Measurements from ENCODE around the gene PFKFB1. TPM values are rescaled to one million over a fixed set of nuclear protein-coding genes. Genes with fewer than 3 reads are reported as not detected.

Gene PFKFB1
- total and polyA plus RNA-seq, 2 of the 13 experiments (the other 11 are each of a cell fraction or from before 2014, with no cell fraction given): 1.5 to 2.9 TPM

DNA sequence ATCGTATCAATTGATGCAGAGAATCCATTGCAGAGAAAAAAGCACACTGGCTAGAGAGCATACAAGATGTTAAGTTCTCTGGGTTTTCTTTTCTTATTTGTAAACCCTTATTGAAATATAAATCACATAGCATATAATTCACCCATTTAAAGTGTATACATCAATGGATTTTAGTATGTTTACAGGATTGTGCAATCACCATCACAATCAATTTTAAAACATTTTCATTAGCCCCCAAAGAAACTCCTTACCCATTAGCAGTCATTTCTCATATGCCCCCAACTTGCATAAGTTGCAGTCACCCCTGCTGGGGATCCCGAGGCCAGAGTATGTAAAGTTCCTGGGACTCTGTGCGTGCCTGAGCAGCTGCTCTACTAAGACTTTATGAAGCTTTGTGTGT lies 108.2 kb downstream of the PFKFB1 start:
- intact Hi-C loops (cut with micrococcal nuclease; ENCODE audit: unreplicated experiment): no loop called here

More for the DNA sequence above, 108.2 kb downstream of the PFKFB1 start:
- 0% methylated on average over 2 of the region's 3 CpGs for WGBS (ENCODE audit: low lambda C conversion rate)
- H4K20me1 ChIP-seq (ENCODE audit: insufficient read depth, low read length): no peaks in the 10 kb centered on the region
- H3K4me1 ChIP-seq (ENCODE audit: insufficient read depth, low read length): no peaks in the 10 kb centered on the region
- H3K4me3 ChIP-seq (replicated peaks in 1 of 3; ENCODE audit: insufficient read depth in 1 of 3, low read depth in 2 of 3, low read length in 3 of 3): no peak overlapping the region
- FAIRE-seq (no peak), DNase-seq (ENCODE audit: low spot score) (no peak), ATAC-seq (no peak)
- no peaks in the 10 kb centered on the region for H3K9me3 ChIP-seq (ENCODE audit: low read length)
- H3K36me3 ChIP-seq (replicated peaks in 1 of 2; ENCODE audit: control insufficient read depth in 1 of 2, insufficient read depth in 2 of 2, low read length in 2 of 2): no peaks in the 10 kb centered on the region
- H3K79me2 ChIP-seq (ENCODE audit: insufficient read depth, low read length): no peaks in the 10 kb centered on the region
- POLR2A ChIA-PET: no interaction called here
- H2AFZ ChIP-seq (ENCODE audit: low read length): no peak overlapping the region
- TF ChIP-seq, protein P1, sequence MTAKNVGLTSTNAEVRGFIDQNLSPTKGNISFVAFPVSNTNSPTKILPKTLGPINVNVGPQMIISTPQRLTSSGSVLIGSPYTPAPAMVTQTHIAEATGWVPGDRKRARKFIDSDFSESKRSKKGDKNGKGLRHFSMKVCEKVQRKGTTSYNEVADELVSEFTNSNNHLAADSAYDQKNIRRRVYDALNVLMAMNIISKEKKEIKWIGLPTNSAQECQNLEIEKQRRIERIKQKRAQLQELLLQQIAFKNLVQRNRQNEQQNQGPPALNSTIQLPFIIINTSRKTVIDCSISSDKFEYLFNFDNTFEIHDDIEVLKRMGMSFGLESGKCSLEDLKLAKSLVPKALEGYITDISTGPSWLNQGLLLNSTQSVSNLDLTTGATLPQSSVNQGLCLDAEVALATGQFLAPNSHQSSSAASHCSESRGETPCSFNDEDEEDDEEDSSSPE (CRISPR knock-in tag; IDR thresholded peaks at IDR 0.05): no peak
- TF ChIP-seq MAZ (IDR thresholded peaks at IDR 0.05; ENCODE audit: borderline replicate concordance, low read depth, low read length) (no peak), MAZ (CRISPR knock-in tag; IDR thresholded peaks at IDR 0.05; ENCODE audit: low read depth) (no peak)
- H3K27me3 ChIP-seq (ENCODE audit: control insufficient read depth in 1 of 2, insufficient read depth in 2 of 2, low read length in 2 of 2): no peaks in the 10 kb centered on the region
- BruUV-seq (replicated peaks): no TSS peak
- H3K27ac ChIP-seq (ENCODE audit: extremely low read length, insufficient read depth, low read length): no peak overlapping the region
- in situ Hi-C loops (cut with HindIII; ENCODE audit: extremely low pct_ligation_motif_present, low pct_unique_long_range_greater_than_20kb): no loop called here
- CTCF ChIA-PET (ENCODE audit: low intra/inter-chr PET ratio, low total read pairs): no interaction called here
- H3K4me2 ChIP-seq (ENCODE audit: low read depth, low read length): 0 out of 2 replicates have a peak overlapping the region, but pooled peaks have one; percentile 0
- H3K9ac ChIP-seq (ENCODE audit: insufficient read depth, low read depth, low read length): no peak overlapping the region

Small RNA genes lying within 50 kb of the gene (small RNA-seq; reads per million reads assigned to genes)
- gene RF00614 (ENCODE audit: insufficient read depth in 2 of 3, insufficient read length in 3 of 3, low read depth in 2 of 3, low replicate concordance in 1 of 3): 0 reads per million in 3 experiments

Other genes with a start within 250 kb of the PFKFB1 start
- not detected in 2 replicates for gene ITIH6, start 195.9 kb downstream of the PFKFB1 start, total RNA-seq (2016; rRNA removed; fragmentation: Illumina TruSeq; extraction: Trizol)
- not detected in 2 replicates for gene ITIH6, start 195.9 kb downstream of the PFKFB1 start, polyA plus RNA-seq (2011; rRNA removed)
- 144 and 153 TPM in 2 replicates for gene MAGED2, start 186.4 kb downstream of the PFKFB1 start, total RNA-seq (2016; rRNA removed; fragmentation: Illumina TruSeq; extraction: Trizol)
- 142 and 144 TPM in 2 replicates for gene MAGED2, start 186.4 kb downstream of the PFKFB1 start, polyA plus RNA-seq (2011; rRNA removed)
- 7.5 and 13.8 TPM in 2 replicates for gene TRO, start 73.4 kb downstream of the PFKFB1 start, total RNA-seq (2016; rRNA removed; fragmentation: Illumina TruSeq; extraction: Trizol)
- gene TRO, start 73.4 kb downstream of the PFKFB1 start, polyA plus RNA-seq (2011; rRNA removed): 25.4 and 36.3 TPM in 2 replicates
- gene APEX2, start 6.2 kb upstream of the PFKFB1 start, total RNA-seq (2016; rRNA removed; fragmentation: Illumina TruSeq; extraction: Trizol): 12.7 and 16.2 TPM in 2 replicates
- 14.6 and 17.8 TPM in 2 replicates for gene APEX2, start 6.2 kb upstream of the PFKFB1 start, polyA plus RNA-seq (2011; rRNA removed)
- gene ALAS2, start 36.8 kb upstream of the PFKFB1 start, total RNA-seq (2016; rRNA removed; fragmentation: Illumina TruSeq; extraction: Trizol): not detected in 2 replicates
- not detected in 2 replicates for gene ALAS2, start 36.8 kb upstream of the PFKFB1 start, polyA plus RNA-seq (2011; rRNA removed)
- not detected in 2 replicates for gene PAGE2B, start 80.8 kb upstream of the PFKFB1 start, total RNA-seq (2016; rRNA removed; fragmentation: Illumina TruSeq; extraction: Trizol)
- gene PAGE2B, start 80.8 kb upstream of the PFKFB1 start, polyA plus RNA-seq (2011; rRNA removed): 0.37 and 0.57 TPM in 2 replicates
- not detected in 2 replicates for gene PAGE2, start 94.8 kb upstream of the PFKFB1 start, total RNA-seq (2016; rRNA removed; fragmentation: Illumina TruSeq; extraction: Trizol)
- gene PAGE2, start 94.8 kb upstream of the PFKFB1 start, polyA plus RNA-seq (2011; rRNA removed): not detected in 2 replicates
- gene PAGE5, start 226.2 kb upstream of the PFKFB1 start, total RNA-seq (2016; rRNA removed; fragmentation: Illumina TruSeq; extraction: Trizol): not detected in 2 replicates
- not detected in 2 replicates for gene PAGE5, start 226.2 kb upstream of the PFKFB1 start, polyA plus RNA-seq (2011; rRNA removed)

Data from HepG2 (cell line).